NB4 (cell line): Measurements from ENCODE around the gene SCAF4.

Source experiments
- CTCF ChIP-seq: IDR thresholded peaks from one replicate; pipeline ENCODE4 v1.5.1; 2012; ENCODE audit warnings: low read depth, low read length
- MAX ChIP-seq: IDR thresholded peaks from 2 replicates; pipeline ENCODE4 v1.6.1; 2011; ENCODE audit warnings: low read depth, low read length
- POLR2A ChIP-seq: IDR thresholded peaks from 2 replicates; pipeline ENCODE4 v1.6.1; 2011; ENCODE audit warnings: mild to moderate bottlenecking; ENCODE audit not compliant: insufficient read length; ENCODE audit errors: extremely low read depth

GRCh38 chr21:31731857-31732596, at the start of gene SCAF4:
- TF ChIP-seq POLR2A (peak; percentile 94), CTCF (no peak), MAX (no peak; the same call in 1 of the 2 replicates)
